ENCODE results near the gene MRFAP1L1.

MRFAP1L1 gene

GRCh38 chr4:6710996-6711395 is 1.3 kb upstream of the MRFAP1L1 start:
- no peak overlapping the region for H3K4me2 ChIP-seq (ENCODE audit: low read length)
- TF ChIP-seq CTCF (IDR thresholded peaks at IDR 0.05): no peak
- H3K4me1 ChIP-seq: peaks cover 9% of the 10 kb centered on the region
- H3K9ac ChIP-seq: no peak overlapping the region
- H3K27ac ChIP-seq: no peak overlapping the region
- no peak overlapping the region for H2AFZ ChIP-seq
- no peaks in the 10 kb centered on the region for H3K36me3 ChIP-seq (ENCODE audit: control insufficient read depth, insufficient read depth, low read length)
- H3K9me3 ChIP-seq (ENCODE audit: control insufficient read depth, low read length): no peaks in the 10 kb centered on the region
- H3K27me3 ChIP-seq (ENCODE audit: control insufficient read depth, insufficient read depth, low read length): no peaks in the 10 kb centered on the region
- H3K4me3 ChIP-seq (ENCODE audit: low read depth, low read length): no peak overlapping the region
- peaks cover 16% of the 10 kb centered on the region for H3K79me2 ChIP-seq

DNA sequence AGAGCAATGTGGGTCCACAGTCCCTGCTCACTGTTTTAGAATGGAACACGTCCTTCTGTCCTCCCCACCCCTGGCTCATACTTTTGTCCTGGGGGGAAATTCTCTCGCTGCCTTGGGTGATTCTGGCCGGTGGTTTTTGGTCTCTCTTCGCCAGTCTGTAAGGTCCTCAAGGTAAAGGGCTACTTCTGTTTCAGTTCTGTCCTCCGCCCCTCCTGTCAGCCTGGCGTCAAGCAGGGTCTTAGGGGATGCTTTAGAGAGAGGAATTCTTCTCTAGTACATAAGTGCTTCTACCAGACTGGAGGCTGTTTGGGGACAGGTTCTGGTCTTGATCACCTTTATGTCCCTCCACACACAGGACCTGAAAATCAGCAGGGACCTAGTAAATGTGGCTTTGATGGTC is 617 bp upstream of the MRFAP1L1 start:
- no peaks in the 10 kb centered on the region for H3K9me3 ChIP-seq (ENCODE audit: control insufficient read depth, low read length)
- H3K27me3 ChIP-seq (ENCODE audit: control insufficient read depth, insufficient read depth, low read length): no peaks in the 10 kb centered on the region
- no peaks in the 10 kb centered on the region for H3K36me3 ChIP-seq (ENCODE audit: control insufficient read depth, insufficient read depth, low read length)
- peaks cover 17% of the 10 kb centered on the region for H3K79me2 ChIP-seq
- peak overlapping the region; percentile 86 for H3K27ac ChIP-seq
- H3K9ac ChIP-seq: no peak overlapping the region
- peak overlapping the region; percentile 90 for H3K4me2 ChIP-seq (ENCODE audit: low read length)
- peak overlapping the region; percentile 90 for H2AFZ ChIP-seq
- peaks cover 9% of the 10 kb centered on the region for H3K4me1 ChIP-seq
- no peak for TF ChIP-seq CTCF (IDR thresholded peaks at IDR 0.05)
- peak overlapping the region; percentile 90 for H3K4me3 ChIP-seq (ENCODE audit: low read depth, low read length)

- TF ChIP-seq CTCF (IDR thresholded peaks at IDR 0.05): no peak
- Histone ChIP-seq H3K9ac (no peak overlapping the region), H3K36me3 (ENCODE audit: control insufficient read depth, insufficient read depth, low read length) (no peaks in the 10 kb centered on the region), H3K4me3 (ENCODE audit: low read depth, low read length) (no peak overlapping the region), H3K79me2 (peaks cover 49% of the 10 kb centered on the region), H3K27me3 (ENCODE audit: control insufficient read depth, insufficient read depth, low read length) (no peaks in the 10 kb centered on the region), H3K9me3 (ENCODE audit: control insufficient read depth, low read length) (no peaks in the 10 kb centered on the region), H3K4me1 (peaks cover 9% of the 10 kb centered on the region), H3K27ac (no peak overlapping the region), H3K4me2 (ENCODE audit: low read length) (no peak overlapping the region), H2AFZ (no peak overlapping the region)
These were observed 3.5 kb downstream of the MRFAP1L1 start for GRCh38 chr4:6706173-6706572.

GRCh38 chr4:6705646-6706045 is 4.0 kb downstream of the MRFAP1L1 start:
- Histone ChIP-seq H3K4me2 (ENCODE audit: low read length) (no peak overlapping the region), H3K27me3 (ENCODE audit: control insufficient read depth, insufficient read depth, low read length) (no peaks in the 10 kb centered on the region), H2AFZ (no peak overlapping the region), H3K36me3 (ENCODE audit: control insufficient read depth, insufficient read depth, low read length) (no peaks in the 10 kb centered on the region), H3K79me2 (peaks cover 49% of the 10 kb centered on the region), H3K9me3 (ENCODE audit: control insufficient read depth, low read length) (no peaks in the 10 kb centered on the region), H3K27ac (no peak overlapping the region), H3K4me1 (peaks cover 9% of the 10 kb centered on the region), H3K9ac (no peak overlapping the region), H3K4me3 (ENCODE audit: low read depth, low read length) (no peak overlapping the region)
- no peak for TF ChIP-seq CTCF (IDR thresholded peaks at IDR 0.05)

DNA sequence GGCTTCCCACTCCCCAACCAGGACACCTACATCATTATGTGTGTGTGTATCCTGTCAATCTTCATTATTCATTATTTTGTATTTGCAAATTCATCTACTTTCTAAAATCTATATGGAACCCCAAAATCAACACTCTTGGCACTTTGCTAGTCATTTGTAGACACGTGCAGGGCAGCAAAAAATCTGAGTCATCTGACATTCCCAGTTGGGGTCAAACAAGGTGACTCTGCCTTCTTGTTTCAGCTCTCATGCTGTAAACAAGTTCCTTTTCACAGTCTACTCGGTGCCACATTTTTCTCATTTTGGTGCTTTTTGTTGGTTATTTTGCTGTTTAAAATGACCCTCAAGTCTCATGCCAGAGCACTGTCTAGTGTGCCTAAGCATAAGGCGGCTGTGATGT is 5.9 kb downstream of the MRFAP1L1 start:
- H3K4me1 ChIP-seq: peaks cover 9% of the 10 kb centered on the region
- no peak overlapping the region for H3K9ac ChIP-seq
- H2AFZ ChIP-seq: no peak overlapping the region
- no peaks in the 10 kb centered on the region for H3K9me3 ChIP-seq (ENCODE audit: control insufficient read depth, low read length)
- H3K27me3 ChIP-seq (ENCODE audit: control insufficient read depth, insufficient read depth, low read length): no peaks in the 10 kb centered on the region
- H3K36me3 ChIP-seq (ENCODE audit: control insufficient read depth, insufficient read depth, low read length): no peaks in the 10 kb centered on the region
- peaks cover 49% of the 10 kb centered on the region for H3K79me2 ChIP-seq
- no peak overlapping the region for H3K4me3 ChIP-seq (ENCODE audit: low read depth, low read length)
- TF ChIP-seq CTCF (IDR thresholded peaks at IDR 0.05): no peak
- H3K27ac ChIP-seq: no peak overlapping the region
- H3K4me2 ChIP-seq (ENCODE audit: low read length): peak overlapping the region; percentile 33
